Smooth muscle cell (in vitro differentiated cells): ENCODE measurements around the gene DHX36. TPM values are rescaled to one million over a fixed set of nuclear protein-coding genes. Genes with fewer than 3 reads are reported as not detected.

Experiments
- DNase-seq: peaks from one replicate; lab custom pipeline; 2025; ENCODE audit not compliant: unreplicated experiment; lab: John Stamatoyannopoulos, UW
- H2AFZ ChIP-seq: fragments of 200-600 bp; sonication (generic); 2 replicates; pipeline ENCODE4 v1.6.0; 2016; ENCODE audit warnings: antibody characterized with exemption, low read depth, mild to moderate bottlenecking
- H3F3A ChIP-seq: fragments of 200-600 bp; sonication (generic); 2 replicates; pipeline ENCODE4 v1.6.0; 2017; ENCODE audit warnings: antibody characterized with exemption, low read depth
- H3K27ac ChIP-seq: fragments of 200-600 bp; sonication (generic); 2 replicates; pipeline ENCODE4 v1.5.1; 2016; ENCODE audit warnings: low read depth, mild to moderate bottlenecking
- H3K27me3 ChIP-seq: fragments of 200-600 bp; sonication (generic); 2 replicates; pipeline ENCODE4 v1.6.1; 2016; ENCODE audit warnings: low read depth, mild to moderate bottlenecking
- H3K36me3 ChIP-seq: fragments of 200-600 bp; sonication (generic); 2 replicates; pipeline ENCODE4 v1.5.1; 2016; ENCODE audit warnings: low read depth
- H3K4me1 ChIP-seq: fragments of 200-600 bp; sonication (generic); 2 replicates; pipeline ENCODE4 v1.5.1; 2016; ENCODE audit warnings: low read depth
- H3K4me2 ChIP-seq: fragments of 200-600 bp; sonication (generic); 2 replicates; pipeline ENCODE4 v1.6.0; 2016; ENCODE audit warnings: mild to moderate bottlenecking
- H3K4me3 ChIP-seq: fragments of 200-600 bp; sonication (generic); 2 replicates; pipeline ENCODE4 v1.5.1; 2016; ENCODE audit warnings: mild to moderate bottlenecking
- H3K79me2 ChIP-seq: fragments of 200-600 bp; sonication (generic); 2 replicates; pipeline ENCODE4 v1.6.0; 2016; ENCODE audit warnings: low read depth, mild to moderate bottlenecking
- H3K9ac ChIP-seq: fragments of 200-600 bp; sonication (generic); 2 replicates; pipeline ENCODE4 v1.6.0; 2016; ENCODE audit warnings: low read depth
- H3K9me3 ChIP-seq: fragments of 200-600 bp; sonication (generic); replicated peaks from 2 replicates; pipeline ENCODE4 v1.5.1; 2016; ENCODE audit warnings: low read depth
- H4K20me1 ChIP-seq: fragments of 200-600 bp; sonication (generic); 2 replicates; pipeline ENCODE4 v1.6.0; 2016; ENCODE audit warnings: low read depth
- WGBS: methylation state at CpG from one replicate; pipeline ENCODE4 v1.1.7; 2016; ENCODE audit warnings: low lambda C conversion rate; 5-methylcytosine and 5-hydroxymethylcytosine counted together
- polyA plus RNA-seq: library from polyadenylated mRNA; unstranded; fragments of >200 nt; fragmentation: Nextera tagmentation; extraction: Ambion mirVana; gene quantifications from 2 replicates; pipeline ENCODE4 v1.2.1, GENCODE V29; 2016
- total RNA-seq: library from RNA; depleted of rRNA; stranded (reverse); fragments of >200 nt; gene quantifications from 2 replicates; pipeline ENCODE4 v1.2.3, GENCODE V29; 2014
- TF ChIP-seq, protein P1 (sequence below): fragments of 200-600 bp; sonication (generic); IDR thresholded peaks from 2 replicates; pipeline ENCODE4 v1.5.1; 2017; ENCODE audit warnings: borderline replicate concordance, mild to moderate bottlenecking, antibody characterized with exemption; ENCODE audit not compliant: insufficient read depth, poor library complexity, severe bottlenecking

DHX36 gene
- total and polyA plus RNA-seq, 2 experiments from 2014 or later: 18.2 to 42.6 TPM

DNA sequence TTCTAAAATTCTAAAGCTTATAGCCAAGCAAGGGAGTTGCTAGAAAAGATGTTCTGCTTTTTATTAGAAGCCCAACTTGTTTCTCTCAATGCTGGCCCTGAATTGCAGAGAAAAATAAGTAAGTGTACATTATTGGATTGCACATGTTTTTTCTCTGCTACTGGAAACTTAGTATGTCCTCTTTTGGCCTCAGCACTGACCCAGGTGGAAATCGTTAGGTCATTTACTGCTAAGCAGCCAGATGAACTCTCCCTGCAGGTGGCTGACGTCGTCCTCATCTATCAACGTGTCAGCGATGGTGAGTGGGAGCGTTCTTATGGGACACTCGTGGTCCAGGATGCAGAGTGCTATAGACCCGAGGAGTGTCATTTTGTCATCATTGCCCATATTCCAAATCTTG lies 69.8 kb downstream of the DHX36 start:
- Histone ChIP-seq H3K36me3 (peaks cover 6% of the 10 kb centered on the region), H3K27ac (no peak overlapping the region), H3K9me3 (no peaks in the 10 kb centered on the region), H3K4me1 (no peaks in the 10 kb centered on the region), H3K79me2 (no peaks in the 10 kb centered on the region), H3K4me3 (no peak overlapping the region), H3K27me3 (no peaks in the 10 kb centered on the region), H3F3A (no peaks in the 10 kb centered on the region), H3K4me2 (no peak overlapping the region), H2AFZ (no peak overlapping the region), H3K9ac (no peak overlapping the region), H4K20me1 (no peaks in the 10 kb centered on the region)
- no peak for DNase-seq
- TF ChIP-seq, protein P1, sequence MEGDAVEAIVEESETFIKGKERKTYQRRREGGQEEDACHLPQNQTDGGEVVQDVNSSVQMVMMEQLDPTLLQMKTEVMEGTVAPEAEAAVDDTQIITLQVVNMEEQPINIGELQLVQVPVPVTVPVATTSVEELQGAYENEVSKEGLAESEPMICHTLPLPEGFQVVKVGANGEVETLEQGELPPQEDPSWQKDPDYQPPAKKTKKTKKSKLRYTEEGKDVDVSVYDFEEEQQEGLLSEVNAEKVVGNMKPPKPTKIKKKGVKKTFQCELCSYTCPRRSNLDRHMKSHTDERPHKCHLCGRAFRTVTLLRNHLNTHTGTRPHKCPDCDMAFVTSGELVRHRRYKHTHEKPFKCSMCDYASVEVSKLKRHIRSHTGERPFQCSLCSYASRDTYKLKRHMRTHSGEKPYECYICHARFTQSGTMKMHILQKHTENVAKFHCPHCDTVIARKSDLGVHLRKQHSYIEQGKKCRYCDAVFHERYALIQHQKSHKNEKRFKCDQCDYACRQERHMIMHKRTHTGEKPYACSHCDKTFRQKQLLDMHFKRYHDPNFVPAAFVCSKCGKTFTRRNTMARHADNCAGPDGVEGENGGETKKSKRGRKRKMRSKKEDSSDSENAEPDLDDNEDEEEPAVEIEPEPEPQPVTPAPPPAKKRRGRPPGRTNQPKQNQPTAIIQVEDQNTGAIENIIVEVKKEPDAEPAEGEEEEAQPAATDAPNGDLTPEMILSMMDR: no peak
- WGBS: 90% methylated on average over 8 of the region's 8 CpGs

DNA sequence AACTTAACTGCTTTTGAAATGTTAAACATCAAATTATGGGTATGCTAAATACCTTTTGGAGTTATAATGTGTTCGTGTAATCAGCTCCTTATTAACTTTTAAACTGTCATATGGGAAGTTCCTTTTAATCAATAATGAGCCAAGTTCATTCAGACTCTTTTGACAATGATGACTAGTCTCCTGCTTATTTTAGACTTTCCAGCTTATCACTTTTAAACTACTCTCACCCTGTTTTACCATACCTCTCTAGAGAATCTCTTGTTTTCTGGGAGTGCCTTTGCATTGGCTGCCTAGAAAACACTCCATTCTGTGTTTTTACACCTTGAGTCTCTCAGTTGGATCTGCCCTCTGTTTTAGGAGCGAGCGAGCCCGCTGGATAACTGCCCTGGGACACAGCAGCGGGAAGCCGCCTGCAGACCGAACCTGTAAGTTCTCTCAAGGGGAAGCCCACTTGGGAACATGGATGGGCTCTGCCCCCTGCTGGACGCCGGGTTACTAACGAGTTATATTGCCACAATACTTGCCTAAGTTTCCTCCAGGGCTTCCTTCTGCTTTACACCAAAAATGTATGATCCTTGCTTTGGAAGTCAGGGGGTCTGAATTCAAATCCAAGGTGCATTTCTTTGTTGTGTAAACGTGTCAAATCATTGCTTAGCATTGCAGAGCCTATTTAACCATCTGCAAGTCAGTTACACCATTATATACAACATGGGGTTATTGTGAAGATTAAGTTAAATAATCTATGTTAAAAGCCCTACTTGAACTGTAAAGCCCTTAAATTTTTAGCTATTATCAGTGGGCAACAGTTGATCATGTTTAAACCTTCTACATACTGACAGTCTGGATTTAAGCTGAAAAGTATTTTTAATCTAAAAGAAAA lies 71.3 kb downstream of the DHX36 start:
- no peaks in the 10 kb centered on the region for H3K36me3 ChIP-seq
- 9% methylated on average over 11 of the region's 11 CpGs for WGBS
- H3K9ac ChIP-seq: no peak overlapping the region
- H3F3A ChIP-seq: no peaks in the 10 kb centered on the region
- no peaks in the 10 kb centered on the region for H3K79me2 ChIP-seq
- H4K20me1 ChIP-seq: no peaks in the 10 kb centered on the region
- H2AFZ ChIP-seq: no peak overlapping the region
- H3K4me3 ChIP-seq: peak overlapping the region; percentile 29
- peaks cover 6% of the 10 kb centered on the region for H3K4me1 ChIP-seq
- no peak overlapping the region for H3K27ac ChIP-seq
- DNase-seq: peak; percentile 62
- TF ChIP-seq, protein P1: peak; percentile 91
- H3K9me3 ChIP-seq: no peaks in the 10 kb centered on the region
- H3K4me2 ChIP-seq: peak overlapping the region; percentile 80
- H3K27me3 ChIP-seq: no peaks in the 10 kb centered on the region

DNA sequence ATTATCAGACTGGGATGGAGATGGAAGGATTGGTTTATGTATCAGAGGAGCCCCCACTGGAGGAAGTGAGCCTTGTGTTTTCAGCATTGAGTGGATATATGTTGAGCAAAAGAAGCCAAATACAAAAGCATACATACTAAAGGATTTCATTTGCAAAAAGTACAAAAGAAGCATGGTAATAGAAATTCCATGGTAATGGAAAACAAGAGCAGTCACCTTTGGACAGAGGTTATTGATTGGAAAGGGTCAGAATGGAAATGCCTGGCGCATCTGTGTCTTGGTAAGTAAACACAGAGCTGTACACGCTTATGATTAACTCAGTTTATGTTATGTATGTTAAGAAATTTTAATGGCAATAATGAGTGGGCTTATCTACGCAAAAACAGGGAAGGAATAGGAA lies 72.7 kb downstream of the DHX36 start:
- no peak overlapping the region for H3K27ac ChIP-seq
- peaks cover 6% of the 10 kb centered on the region for H3K4me1 ChIP-seq
- H3K79me2 ChIP-seq: no peaks in the 10 kb centered on the region
- H3K4me2 ChIP-seq: no peak overlapping the region
- TF ChIP-seq, protein P1: no peak
- H3K9ac ChIP-seq: no peak overlapping the region
- H3K4me3 ChIP-seq: no peak overlapping the region
- H3F3A ChIP-seq: no peaks in the 10 kb centered on the region
- no peaks in the 10 kb centered on the region for H4K20me1 ChIP-seq
- H3K36me3 ChIP-seq: no peaks in the 10 kb centered on the region
- WGBS: 96% methylated on average over 3 of the region's 3 CpGs
- no peak overlapping the region for H2AFZ ChIP-seq
- DNase-seq: no peak
- H3K9me3 ChIP-seq: no peaks in the 10 kb centered on the region
- H3K27me3 ChIP-seq: no peaks in the 10 kb centered on the region
